ENCODE measurements around the gene SERTAD4. TPM values are rescaled to one million over a fixed set of nuclear protein-coding genes. Genes with fewer than 3 reads are reported as not detected.

SERTAD4 gene
- total RNA-seq, 1 donor from 2014 or later: 11.4 TPM

DNA sequence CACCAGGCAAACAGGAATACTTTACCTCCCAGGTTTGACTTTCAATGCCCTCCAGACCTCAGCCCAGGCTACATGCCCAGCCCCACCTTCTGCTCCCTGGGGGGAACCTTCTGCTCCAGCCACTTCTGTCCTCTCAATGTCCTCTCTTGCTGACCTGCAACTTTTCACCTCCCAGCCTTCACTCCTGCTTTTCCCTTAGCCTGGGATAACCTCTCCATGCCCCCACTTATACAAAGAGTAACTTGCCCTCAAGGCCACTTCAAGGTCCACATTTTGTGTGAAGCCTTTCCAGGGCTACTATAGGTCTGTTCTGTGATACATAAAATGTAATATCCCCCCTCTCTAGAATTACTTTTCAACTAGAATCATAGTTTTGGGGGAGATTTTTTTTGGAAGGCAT lies 21.7 kb downstream of the SERTAD4 start:
- no peak overlapping the region for H3K27ac Mint-ChIP-seq
- H3K36me3 Mint-ChIP-seq: no peaks in the 10 kb centered on the region
- no peak for TF ChIP-seq CTCF (conservative IDR thresholded peaks at IDR 0.05)
- no peaks in the 10 kb centered on the region for H3K9me3 Mint-ChIP-seq
- peaks cover 44% of the 10 kb centered on the region for H3K27me3 Mint-ChIP-seq
- H3K4me3 Mint-ChIP-seq: peak overlapping the region; percentile 67
- DNase-seq (ENCODE audit: extremely low spot score, unreplicated experiment): no peak
- H3K4me1 Mint-ChIP-seq (ENCODE audit: unreplicated experiment): peaks cover 31% of the 10 kb centered on the region

- Mint-ChIP-seq H3K27ac (no peak overlapping the region), H3K4me3 (no peak overlapping the region), H3K4me1 (ENCODE audit: unreplicated experiment) (peaks cover 30% of the 10 kb centered on the region), H3K9me3 (no peaks in the 10 kb centered on the region), H3K36me3 (no peaks in the 10 kb centered on the region), H3K27me3 (peaks cover 32% of the 10 kb centered on the region)
- no peak for TF ChIP-seq CTCF (conservative IDR thresholded peaks at IDR 0.05)
- no peak for DNase-seq (ENCODE audit: extremely low spot score, unreplicated experiment)
Measured at GRCh38 chr1:210257698-210258529, 25.3 kb downstream of the SERTAD4 start.

GRCh38 chr1:210259561-210259960 lies 27.0 kb downstream of the SERTAD4 start:
- peaks cover 25% of the 10 kb centered on the region for H3K4me1 Mint-ChIP-seq (ENCODE audit: unreplicated experiment)
- TF ChIP-seq CTCF (conservative IDR thresholded peaks at IDR 0.05): no peak
- no peaks in the 10 kb centered on the region for H3K36me3 Mint-ChIP-seq
- no peak for DNase-seq (ENCODE audit: extremely low spot score, unreplicated experiment)
- no peak overlapping the region for H3K4me3 Mint-ChIP-seq
- no peak overlapping the region for H3K27ac Mint-ChIP-seq
- peaks cover 19% of the 10 kb centered on the region for H3K27me3 Mint-ChIP-seq
- H3K9me3 Mint-ChIP-seq: no peaks in the 10 kb centered on the region

- Mint-ChIP-seq H3K36me3 (no peaks in the 10 kb centered on the region), H3K4me3 (no peak overlapping the region), H3K27ac (no peak overlapping the region), H3K9me3 (no peaks in the 10 kb centered on the region), H3K27me3 (peaks cover 17% of the 10 kb centered on the region), H3K4me1 (ENCODE audit: unreplicated experiment) (peaks cover 24% of the 10 kb centered on the region)
- DNase-seq (ENCODE audit: extremely low spot score, unreplicated experiment): no peak
- TF ChIP-seq CTCF (conservative IDR thresholded peaks at IDR 0.05): no peak
Measured at GRCh38 chr1:210260096-210260495, 27.5 kb downstream of the SERTAD4 start.

DNA sequence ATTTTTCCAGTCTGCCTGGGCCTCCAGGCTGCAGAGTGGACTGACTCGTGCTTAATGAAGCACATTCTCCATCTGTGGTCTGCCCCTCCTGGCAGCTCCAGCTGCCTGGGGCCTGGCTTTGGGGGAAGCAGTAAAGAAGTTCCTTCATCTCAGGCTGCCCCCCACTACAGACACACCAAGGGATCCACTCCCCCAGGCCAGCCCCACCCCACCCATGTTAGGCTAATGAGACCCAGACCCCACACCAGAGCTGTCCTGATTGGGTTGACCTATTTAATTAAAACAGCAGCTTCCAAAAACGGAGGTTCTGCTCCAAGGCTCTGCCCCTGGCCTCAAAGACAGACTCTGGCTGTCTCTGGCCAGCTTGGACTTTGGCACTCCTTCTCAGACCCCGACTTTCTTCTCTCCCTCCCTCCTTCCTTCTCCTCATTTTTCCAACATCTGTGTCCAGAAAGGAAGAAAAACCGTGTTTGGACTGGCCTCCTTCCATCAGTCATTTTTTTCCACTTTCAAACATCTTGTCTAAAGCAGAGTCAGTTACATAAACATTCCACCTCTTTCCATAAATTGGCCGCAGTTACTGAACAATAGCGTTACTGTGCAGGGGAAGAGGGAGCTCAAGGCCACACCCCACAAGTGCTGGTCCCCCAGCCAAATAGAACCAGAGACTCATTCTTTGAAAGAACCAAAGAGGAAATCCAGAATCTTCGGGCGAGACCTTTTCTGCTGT lies 29.7 kb downstream of the SERTAD4 start:
- Mint-ChIP-seq H3K4me3 (no peak overlapping the region), H3K4me1 (ENCODE audit: unreplicated experiment) (peaks cover 16% of the 10 kb centered on the region), H3K27ac (no peak overlapping the region), H3K9me3 (no peaks in the 10 kb centered on the region), H3K36me3 (no peaks in the 10 kb centered on the region), H3K27me3 (peaks cover 10% of the 10 kb centered on the region)
- no peak for DNase-seq (ENCODE audit: extremely low spot score, unreplicated experiment)
- TF ChIP-seq CTCF (conservative IDR thresholded peaks at IDR 0.05): no peak

Data from type B pancreatic cell (in vitro differentiated cells).